Psoas muscle (tissue), 8 donors: Measurements from ENCODE around the gene PALM3. TPM values are rescaled to one million over a fixed set of nuclear protein-coding genes. Genes with fewer than 3 reads are reported as not detected.

ENCODE experiments used
- ATAC-seq, 4 donors: fragments of 200-7000 bp; cut with Tn5 transposase; one replicate each; pipeline ENCODE4 v1.9.1; 2020; ENCODE audit warnings: moderate library complexity in 3 of 4, mild to moderate bottlenecking in 2 of 4
- DNase-seq, 2 donors: peaks; one replicate each; pipeline ENCODE4 v3.0.0-alpha.2; 2020
- H3K27ac ChIP-seq: fragments of 200-600 bp; one replicate; pipeline ENCODE4 v1.8.0; 2022
- H3K27me3 ChIP-seq, 3 donors: fragments of 200-600 bp in 1 of 3; one replicate each; pipeline versions ENCODE4 v1.6.1 to v1.8.0; 2013 to 2022; ENCODE audit warnings: low read length in 2 of 3, mild to moderate bottlenecking in 2 of 3, moderate library complexity in 1 of 3; ENCODE audit not compliant: insufficient read depth in 3 of 3
- H3K36me3 ChIP-seq, 2 donors: fragments of 200-600 bp in 1 of 2; one replicate each; pipeline versions ENCODE4 v1.6.1 to v1.8.0; 2013 to 2022; ENCODE audit warnings: low read depth in 1 of 2, mild to moderate bottlenecking in 1 of 2, moderate library complexity in 1 of 2; ENCODE audit not compliant: insufficient read depth in 1 of 2
- H3K4me1 ChIP-seq: fragments of 200-600 bp; one replicate; pipeline ENCODE4 v1.8.0; 2022
- H3K4me3 ChIP-seq: fragments of 200-600 bp; one replicate; pipeline ENCODE4 v1.8.0; 2022; ENCODE audit warnings: mild to moderate bottlenecking
- H3K9me3 ChIP-seq: fragments of 200-600 bp; one replicate; pipeline ENCODE4 v1.8.0; 2022
- WGBS, 3 donors: extraction: QIAGEN DNeasy Blood & Tissue Kit; methylation state at CpG; one replicate each; pipeline versions ENCODE4 v1.1.6 to v1.1.7; 2013; 5-methylcytosine and 5-hydroxymethylcytosine counted together
- intact Hi-C, 2 donors: fragments of 100-400 bp; cut with DNase I; formaldehyde crosslinking; loops; one replicate each; pipeline versions ENCODE4 v1.11.0 to v1.14.2; 2022
- polyA plus RNA-seq, 3 donors: library from polyadenylated mRNA; stranded (reverse); fragments of 200-250 nt; gene quantifications; one replicate each; pipeline ENCODE4 v1.2.3, GENCODE V29; 2013
- total RNA-seq, 4 donors: library from RNA; stranded (reverse); fragmentation: NEBNext Ultra II Directional in 2 of 4; extraction: Animal tissue kit (Norgen Biotek cat#: 25700) in 2 of 4; gene quantifications; one replicate each; pipeline versions ENCODE4 v1.2.1 to v1.2.4, GENCODE V29; 2021 to 2023
- TF ChIP-seq, protein P1 (sequence below): fragments of 200-600 bp; IDR thresholded peaks from one replicate; pipeline ENCODE4 v1.8.0; 2022; ENCODE audit warnings: antibody characterized with exemption
- donor health status: healthy with polysubstance abuse.
- donor health status: DM: no; HTN: no; CAD: no; lungs with moderate emphysema.
- donor health status: Bipolar disorder and iron deficiency.
- donor health status: healthy.
- donor health status: DM: yes; HTN: yes; CAD: no.
- donor health status: DM: no; HTN: no; CAD: no.
- donor health status: DM: no; HTN: no; CAD: no.
- donor health status: DM: yes; HTN: yes; CAD: no.

PALM3 gene
- total and polyA plus RNA-seq, 7 donors: 0.04 to 0.05 TPM; not detected in 5

GRCh38 chr19:14093117-14093823 is 31.4 kb upstream of the PALM3 start:
- H3K27me3 ChIP-seq: no peaks in the 10 kb centered on the region
- no peak for ATAC-seq
- DNase-seq: no peak
- peaks cover 6% of the 10 kb centered on the region for H3K4me1 ChIP-seq
- peaks cover 10% of the 10 kb centered on the region for H3K9me3 ChIP-seq
- H3K4me3 ChIP-seq: no peak overlapping the region
- peaks cover 0 to 35% of the 10 kb centered on the region in 2 donors for H3K36me3 ChIP-seq
- TF ChIP-seq, protein P1, sequence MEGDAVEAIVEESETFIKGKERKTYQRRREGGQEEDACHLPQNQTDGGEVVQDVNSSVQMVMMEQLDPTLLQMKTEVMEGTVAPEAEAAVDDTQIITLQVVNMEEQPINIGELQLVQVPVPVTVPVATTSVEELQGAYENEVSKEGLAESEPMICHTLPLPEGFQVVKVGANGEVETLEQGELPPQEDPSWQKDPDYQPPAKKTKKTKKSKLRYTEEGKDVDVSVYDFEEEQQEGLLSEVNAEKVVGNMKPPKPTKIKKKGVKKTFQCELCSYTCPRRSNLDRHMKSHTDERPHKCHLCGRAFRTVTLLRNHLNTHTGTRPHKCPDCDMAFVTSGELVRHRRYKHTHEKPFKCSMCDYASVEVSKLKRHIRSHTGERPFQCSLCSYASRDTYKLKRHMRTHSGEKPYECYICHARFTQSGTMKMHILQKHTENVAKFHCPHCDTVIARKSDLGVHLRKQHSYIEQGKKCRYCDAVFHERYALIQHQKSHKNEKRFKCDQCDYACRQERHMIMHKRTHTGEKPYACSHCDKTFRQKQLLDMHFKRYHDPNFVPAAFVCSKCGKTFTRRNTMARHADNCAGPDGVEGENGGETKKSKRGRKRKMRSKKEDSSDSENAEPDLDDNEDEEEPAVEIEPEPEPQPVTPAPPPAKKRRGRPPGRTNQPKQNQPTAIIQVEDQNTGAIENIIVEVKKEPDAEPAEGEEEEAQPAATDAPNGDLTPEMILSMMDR: no peak
- no peak overlapping the region for H3K27ac ChIP-seq
- WGBS, 3 donors: 96 to 98% (median 98%) methylated on average over 9 of the region's 9 CpGs
- intact Hi-C loops: no loop called here

DNA sequence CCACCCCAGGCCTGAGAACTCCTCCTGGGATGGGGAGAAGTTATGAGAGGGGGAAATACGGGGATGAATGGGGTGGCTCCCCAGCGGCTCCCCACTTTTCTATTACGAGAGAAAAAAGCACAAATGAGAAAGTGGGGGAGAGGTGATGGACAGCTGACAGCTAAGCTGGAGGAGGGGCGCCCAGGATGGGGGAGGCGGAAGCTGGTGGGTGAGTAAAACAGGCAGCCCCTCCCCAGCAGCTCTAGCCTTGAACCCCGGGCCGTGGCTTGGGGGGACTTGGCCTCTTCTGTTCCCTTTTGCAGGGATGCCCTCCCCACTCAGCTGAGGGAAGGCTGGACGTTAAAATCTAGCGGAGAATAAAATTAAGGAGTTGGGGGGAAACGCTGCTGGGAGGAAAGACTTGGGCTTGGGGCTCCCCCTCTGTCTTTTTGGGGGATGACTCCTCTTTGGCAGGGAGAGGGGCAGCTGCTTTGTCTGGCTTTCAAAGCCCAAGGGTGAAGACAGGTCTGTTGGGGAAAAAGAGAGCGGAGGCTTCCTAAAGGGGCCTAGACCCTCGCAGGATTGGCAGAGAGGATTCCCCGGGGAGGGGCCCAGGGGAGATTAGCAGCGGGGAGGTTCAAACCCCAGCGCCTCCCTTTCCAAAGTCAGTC is 30.1 kb upstream of the PALM3 start:
- WGBS, 3 donors: 20 to 30% (median 25%) methylated on average over 14 to 15 of the region's 15 CpGs

DNA sequence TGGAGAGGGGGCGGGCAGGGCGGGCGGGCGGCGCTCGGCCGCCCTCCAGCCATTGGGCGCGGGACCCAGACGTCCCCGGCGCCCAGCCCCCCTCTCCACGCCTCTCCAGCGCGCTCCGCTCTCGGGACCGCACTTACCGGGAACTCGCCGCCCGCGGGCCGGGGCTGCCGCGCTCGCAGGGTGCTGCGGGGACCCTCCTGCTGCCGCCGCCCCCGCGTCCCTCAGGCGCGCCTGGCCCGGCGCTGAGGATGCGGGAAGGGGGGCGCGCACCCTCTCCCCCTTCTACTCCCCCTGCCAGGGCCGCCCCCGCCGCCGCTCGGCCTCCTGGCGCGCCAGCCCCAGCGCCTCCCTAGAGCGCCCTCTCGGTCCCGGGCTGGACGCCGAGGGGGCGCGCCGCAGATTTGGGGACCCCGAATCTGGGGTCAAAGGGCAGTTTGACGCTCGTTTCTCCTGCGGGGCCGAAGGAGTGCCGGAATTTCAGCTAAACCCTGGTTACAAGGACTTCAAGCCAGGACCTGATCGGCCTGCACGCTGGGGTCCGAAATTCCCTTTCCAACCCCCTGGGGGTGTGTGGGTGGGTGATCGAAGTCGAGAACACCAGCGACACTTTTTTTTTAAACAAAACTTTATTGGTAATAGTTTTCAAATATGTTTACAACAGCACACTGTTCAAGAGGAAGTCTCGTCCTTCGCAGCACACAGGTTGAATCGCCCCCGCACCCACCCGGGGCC is 29.4 kb upstream of the PALM3 start:
- peak overlapping the region; percentile 89 for H3K4me3 ChIP-seq
- intact Hi-C loops: no loop called here
- no peaks in the 10 kb centered on the region for H3K27me3 ChIP-seq
- ATAC-seq (peak; percentile 77 to 87 (median 81)), DNase-seq (no peak)
- H3K4me1 ChIP-seq: peaks cover 6% of the 10 kb centered on the region
- 0 to 1% (median 1%) methylated on average over 25 to 71 of the region's 72 CpGs for WGBS, 3 donors
- peak overlapping the region; percentile 89 for H3K27ac ChIP-seq
- peaks cover 10% of the 10 kb centered on the region for H3K9me3 ChIP-seq
- TF ChIP-seq, protein P1: no peak
- peaks cover 0 to 33% of the 10 kb centered on the region in 2 donors for H3K36me3 ChIP-seq

More for the DNA sequence above, 30.1 kb upstream of the PALM3 start:
- H3K27me3 ChIP-seq: no peaks in the 10 kb centered on the region
- peaks cover 6% of the 10 kb centered on the region for H3K4me1 ChIP-seq
- H3K36me3 ChIP-seq: peaks cover 0 to 33% of the 10 kb centered on the region in 2 donors
- H3K27ac ChIP-seq: peak overlapping the region; percentile 89
- ATAC-seq (peak in 3 of 4 donors; percentile 1 to 8 (median 4)), DNase-seq (no peak)
- TF ChIP-seq, protein P1: no peak
- H3K4me3 ChIP-seq: peak overlapping the region; percentile 89
- intact Hi-C loops: loop anchor here in 1 of 2 donors (1.0 kb wide), 1 partner anchor 44 kb away; the partner anchor contains the start of gene ASF1B
- peaks cover 10% of the 10 kb centered on the region for H3K9me3 ChIP-seq

GRCh38 chr19:14090509-14091080 is 28.7 kb upstream of the PALM3 start, which contains the start of gene SAMD1:
Gene SAMD1, minus strand, starts transcription at chr19:14090751.
- Histone ChIP-seq H3K9me3 (peaks cover 10% of the 10 kb centered on the region), H3K27me3 (no peaks in the 10 kb centered on the region), H3K27ac (peak within 1 kb of the TSS; percentile 89), H3K4me3 (peak within 1 kb of the TSS; percentile 89), H3K36me3 (peaks cover 0 to 29% of the 10 kb centered on the region in 2 donors), H3K4me1 (peaks cover 6% of the 10 kb centered on the region)
- DNase-seq: peak; percentile 96
- peak; percentile 62 to 77 (median 73) for ATAC-seq
- TF ChIP-seq, protein P1: no peak
- WGBS, 3 donors: 0 to 1% methylated on average over 18 to 41 of the region's 65 CpGs; no CpG with 5 or more reads in 1 of the 3 donors
- intact Hi-C loops: no loop called here
